AG04449 (cell line): ENCODE data around the gene UBP1.
A peak's percentile ranks its signal among the peaks of the same experiment; 100 is the strongest.

Experiments
- CTCF ChIA-PET: fragments of 350-600 bp; formaldehyde crosslinking; extraction: SDS; loops from one replicate; lab custom pipeline; 2021; ENCODE audit warnings: antibody characterized with exemption; lab: Yijun Ruan, JAX
- POLR2A ChIA-PET: fragments of 400-600, 350-600 bp; formaldehyde crosslinking; extraction: SDS; loops from one replicate; lab custom pipeline; 2020; ENCODE audit warnings: antibody characterized with exemption, inconsistent platforms; lab: Yijun Ruan, JAX
- DNase-seq: peaks from one replicate; pipeline ENCODE4 v3.0.0-alpha.2; 2010; ENCODE audit warnings: low read depth, low spot score
- H3K4me3 ChIP-seq: 2 replicates; pipeline ENCODE4 v1.5.1; 2011; ENCODE audit warnings: low read depth, mild to moderate bottlenecking, control low read depth, low read length
- TF ChIP-seq, protein P1 (sequence below): IDR thresholded peaks from one replicate; pipeline ENCODE4 v1.5.1; 2011; ENCODE audit warnings: mild to moderate bottlenecking, moderate library complexity, low read length, control low read depth, inconsistent platforms; ENCODE audit not compliant: insufficient read depth; ENCODE audit errors: missing control alignments

UBP1 gene

DNA sequence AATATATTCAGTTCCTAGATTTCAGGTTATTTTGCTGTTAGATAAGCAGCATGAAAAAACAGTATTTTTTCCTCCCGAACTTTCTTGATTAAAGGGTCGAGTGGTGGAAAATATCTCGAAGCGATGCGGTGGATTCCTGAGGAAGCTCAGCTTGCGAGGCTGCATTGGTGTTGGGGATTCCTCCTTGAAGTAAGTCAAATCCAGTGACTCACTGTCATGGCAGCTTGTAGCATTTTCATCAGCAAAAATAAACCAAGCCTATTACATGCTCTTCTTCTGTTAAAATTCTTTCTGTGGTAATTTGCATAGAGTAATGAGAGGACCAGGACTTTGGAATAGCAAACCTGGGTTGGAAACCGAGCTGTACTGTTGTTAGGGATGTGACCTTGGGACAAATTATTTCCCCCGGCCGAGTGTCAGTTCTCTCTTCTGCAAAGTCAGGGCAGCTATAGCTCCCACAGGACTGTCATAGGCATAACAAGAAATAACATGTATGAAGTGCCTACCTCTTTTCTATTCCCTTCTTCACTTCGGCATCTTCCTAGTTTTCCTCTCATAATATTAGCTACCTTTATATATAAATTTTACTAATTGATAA, 75.6 kb downstream of the UBP1 start:
- POLR2A ChIA-PET, result interaction anchor here (0.5 to 0.6 kb wide), 2 partner anchors 11 to 15 kb away, joined by 3 to 4 read pairs; no protein-coding TSS in a partner anchor
- no peak overlapping the region for H3K4me3 ChIP-seq
- DNase-seq, result peak; percentile 33
- TF ChIP-seq, protein P1, sequence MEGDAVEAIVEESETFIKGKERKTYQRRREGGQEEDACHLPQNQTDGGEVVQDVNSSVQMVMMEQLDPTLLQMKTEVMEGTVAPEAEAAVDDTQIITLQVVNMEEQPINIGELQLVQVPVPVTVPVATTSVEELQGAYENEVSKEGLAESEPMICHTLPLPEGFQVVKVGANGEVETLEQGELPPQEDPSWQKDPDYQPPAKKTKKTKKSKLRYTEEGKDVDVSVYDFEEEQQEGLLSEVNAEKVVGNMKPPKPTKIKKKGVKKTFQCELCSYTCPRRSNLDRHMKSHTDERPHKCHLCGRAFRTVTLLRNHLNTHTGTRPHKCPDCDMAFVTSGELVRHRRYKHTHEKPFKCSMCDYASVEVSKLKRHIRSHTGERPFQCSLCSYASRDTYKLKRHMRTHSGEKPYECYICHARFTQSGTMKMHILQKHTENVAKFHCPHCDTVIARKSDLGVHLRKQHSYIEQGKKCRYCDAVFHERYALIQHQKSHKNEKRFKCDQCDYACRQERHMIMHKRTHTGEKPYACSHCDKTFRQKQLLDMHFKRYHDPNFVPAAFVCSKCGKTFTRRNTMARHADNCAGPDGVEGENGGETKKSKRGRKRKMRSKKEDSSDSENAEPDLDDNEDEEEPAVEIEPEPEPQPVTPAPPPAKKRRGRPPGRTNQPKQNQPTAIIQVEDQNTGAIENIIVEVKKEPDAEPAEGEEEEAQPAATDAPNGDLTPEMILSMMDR, result no peak
- CTCF ChIA-PET, result interaction anchor here (0.9 to 3.8 kb wide), 6 partner anchors 9 to 290 kb away, joined by 3 to 43 read pairs (median 4); no protein-coding TSS in a partner anchor

DNA sequence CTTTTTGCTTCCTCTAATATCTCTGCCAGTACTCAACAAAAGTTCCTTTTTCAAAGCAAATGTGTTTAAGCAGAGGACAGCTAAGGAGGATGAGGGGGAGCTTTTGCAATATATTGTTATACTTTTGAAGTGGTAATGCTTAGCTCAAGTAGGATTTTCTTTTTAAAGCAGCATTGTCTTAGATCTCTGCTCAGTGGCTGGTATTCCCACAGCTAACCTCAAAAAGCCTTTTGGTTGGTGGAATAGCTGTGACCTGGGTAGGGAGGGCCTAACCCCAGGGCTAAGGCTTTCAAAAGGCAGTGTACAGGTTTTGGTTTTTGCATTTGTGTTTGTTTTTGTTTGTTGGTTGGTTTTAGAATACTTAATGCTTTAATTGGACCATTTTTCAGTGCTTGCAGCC, 76.1 kb downstream of the UBP1 start:
- CTCF ChIA-PET, result interaction anchor here (0.9 to 3.8 kb wide), 4 partner anchors 10 to 232 kb away, joined by 3 to 43 read pairs (median 14); no protein-coding TSS in a partner anchor
- TF ChIP-seq, protein P1, result no peak
- H3K4me3 ChIP-seq, result no peak overlapping the region
- no peak for DNase-seq
- POLR2A ChIA-PET, result interaction anchor here (0.6 kb wide), 1 partner anchor 15 kb away, joined by 4 read pairs; no protein-coding TSS in a partner anchor

DNA sequence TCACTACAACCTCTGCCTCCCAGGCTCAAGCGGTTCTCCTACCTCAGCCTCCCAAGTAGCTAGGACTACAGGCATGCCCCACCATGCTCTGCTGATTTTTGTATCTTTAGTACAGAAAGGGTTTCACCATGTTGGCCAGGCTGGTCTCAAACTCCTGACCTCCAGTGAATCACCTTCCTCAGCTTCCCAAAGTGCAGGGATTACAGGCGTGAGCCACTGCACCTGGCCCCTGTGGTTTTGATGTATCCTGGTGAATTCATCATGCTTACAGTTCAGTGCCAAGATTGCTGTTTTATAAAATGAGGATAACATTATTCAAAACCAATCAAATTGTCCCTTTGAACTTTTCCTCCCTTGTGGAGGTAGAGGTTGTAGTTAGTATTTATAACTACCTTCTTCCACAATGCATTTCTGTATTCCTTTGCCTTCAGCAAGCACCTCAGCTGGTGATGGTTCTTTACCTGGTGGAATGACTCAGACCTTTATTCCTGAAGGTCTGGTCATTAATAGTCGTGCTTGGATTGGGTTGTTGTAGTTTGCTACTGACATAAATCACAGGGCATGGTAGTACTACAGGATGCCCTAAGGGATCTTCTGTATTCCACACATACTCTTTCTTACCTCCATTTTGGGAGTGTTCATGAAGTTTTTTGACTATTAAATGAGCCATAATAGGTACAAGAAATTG, 76.9 kb downstream of the UBP1 start:
- TF ChIP-seq, protein P1, result no peak
- POLR2A ChIA-PET, result no interaction called here
- no peak for DNase-seq
- no peak overlapping the region for H3K4me3 ChIP-seq
- CTCF ChIA-PET, result interaction anchor here (3.5 to 3.8 kb wide), 2 partner anchors 11 to 231 kb away, joined by 25 to 43 read pairs; no protein-coding TSS in a partner anchor

DNA sequence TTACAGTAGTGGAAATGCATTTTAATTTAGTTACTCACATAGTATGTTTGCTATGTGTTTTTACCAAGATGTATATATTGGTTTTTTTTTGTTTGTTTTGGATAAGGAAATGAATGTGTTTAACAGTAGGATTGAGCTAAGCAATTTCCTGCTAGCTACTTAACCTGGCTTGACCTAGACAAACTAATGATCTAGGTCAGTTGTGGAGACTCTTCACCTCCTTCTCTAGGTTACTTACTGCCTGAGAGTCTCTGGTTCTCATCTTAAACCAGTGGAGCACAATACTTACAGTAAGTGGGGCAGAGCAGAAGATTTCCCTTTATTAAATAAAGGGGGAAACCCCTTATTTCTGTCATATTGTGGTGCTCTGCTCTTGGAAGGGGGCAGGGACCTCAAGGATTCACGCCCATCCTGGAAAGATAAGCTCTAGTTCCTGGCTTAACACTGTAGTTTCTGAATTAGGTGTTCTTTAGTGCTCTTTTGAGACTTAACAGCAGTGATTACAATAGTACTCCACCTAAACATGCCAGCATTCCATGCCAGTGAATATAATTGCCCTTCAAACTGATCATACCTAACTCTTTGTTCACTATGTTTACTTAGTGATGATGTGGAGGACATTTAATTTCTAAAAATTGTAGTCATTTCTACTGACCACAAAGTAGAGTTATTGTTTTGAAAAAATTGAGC, 79.9 kb downstream of the UBP1 start:
- ChIA-PET CTCF (interaction anchor here (1.0 to 4.2 kb wide), 3 partner anchors 13 to 229 kb away, joined by 6 to 58 read pairs (median 6); no protein-coding TSS in a partner anchor), POLR2A (interaction anchor here (0.7 to 1.5 kb wide), 2 partner anchors 19 to 61 kb away, joined by 3 to 4 read pairs; no protein-coding TSS in a partner anchor)
- DNase-seq, result peak; percentile 29
- H3K4me3 ChIP-seq, result no peak overlapping the region
- TF ChIP-seq, protein P1, result no peak

DNA sequence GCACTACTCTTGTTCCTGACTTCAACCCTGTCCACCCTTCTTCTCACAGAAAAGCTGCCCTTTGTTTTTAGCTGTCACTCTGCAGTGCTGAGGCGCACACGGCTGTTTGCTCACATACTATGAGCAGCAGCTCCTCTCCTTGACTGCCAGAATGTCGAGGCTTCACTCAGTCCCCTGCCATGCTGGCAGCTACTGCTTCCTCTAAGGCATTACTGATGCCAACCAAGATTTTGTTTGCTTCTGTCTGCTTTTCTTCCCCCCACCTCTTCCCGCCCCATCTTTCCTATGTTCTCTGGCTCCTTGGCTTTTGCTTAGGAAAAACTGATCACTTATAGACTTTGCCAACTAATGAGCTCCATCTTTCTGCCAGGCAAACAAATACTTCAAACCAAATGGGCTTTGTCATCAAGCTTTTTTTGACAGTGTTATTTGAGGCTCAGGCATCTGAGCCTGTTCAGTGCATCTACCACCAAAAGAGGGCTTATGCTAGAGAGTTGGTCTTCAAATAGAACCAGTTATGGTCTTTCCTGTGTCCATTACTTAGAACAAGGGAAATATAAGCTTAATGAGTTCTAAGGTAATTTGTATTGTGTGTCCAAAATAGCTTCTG, 81.9 kb downstream of the UBP1 start:
- no peak overlapping the region for H3K4me3 ChIP-seq
- TF ChIP-seq, protein P1, result no peak
- DNase-seq, result no peak
- ChIA-PET POLR2A (interaction anchor here (1.0 kb wide), 1 partner anchor 245 kb away, joined by 3 read pairs; no protein-coding TSS in a partner anchor), CTCF (interaction anchor here (1.0 to 4.2 kb wide), 2 partner anchors 15 to 226 kb away, joined by 5 to 58 read pairs; no protein-coding TSS in a partner anchor)
